ENCODE measurements around the gene ZNF436.

The ZNF436 gene

DNA sequence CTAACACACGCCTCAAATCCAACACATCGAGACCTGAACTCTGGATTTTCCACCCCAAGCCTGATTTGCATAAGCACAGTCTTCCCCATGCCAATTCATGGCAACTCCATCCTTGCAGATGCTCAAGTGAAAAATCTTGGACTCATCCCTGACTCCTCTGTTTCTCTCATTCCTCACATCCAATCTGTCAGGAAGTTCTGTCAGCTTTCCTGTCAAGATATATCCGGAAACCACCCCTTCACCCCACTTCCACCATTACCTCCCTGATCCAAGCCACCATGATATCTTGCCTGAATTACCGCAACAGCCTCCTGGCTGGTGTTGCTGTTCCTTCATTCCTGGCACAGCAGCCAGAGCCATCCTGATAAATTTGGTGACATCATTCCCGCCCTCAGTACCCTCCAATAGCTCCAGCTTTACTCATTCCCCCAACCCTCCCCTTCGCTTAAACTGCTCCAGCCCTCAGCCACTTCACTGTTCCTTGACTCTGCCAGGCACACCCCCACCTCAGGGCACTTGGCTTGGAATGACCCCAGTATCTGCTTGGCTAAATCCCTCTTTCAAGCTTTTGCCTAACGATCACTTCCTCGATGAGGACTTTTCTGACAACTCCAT is 37.5 kb upstream of the ZNF436 start:
- Histone ChIP-seq H3K27ac (no peak overlapping the region), H3K27me3 (peaks cover 4% of the 10 kb centered on the region), H3K4me3 (ENCODE audit: low read depth in 1 of 2, low read length in 1 of 2) (no peak overlapping the region), H3K36me3 (no peaks in the 10 kb centered on the region), H3K4me1 (ENCODE audit: control insufficient read depth in 1 of 2, insufficient read depth in 1 of 2, low read depth in 1 of 2, low read length in 1 of 2) (no peaks in the 10 kb centered on the region), H3K9me3 (no peaks in the 10 kb centered on the region)
- TF ChIP-seq, protein P1, sequence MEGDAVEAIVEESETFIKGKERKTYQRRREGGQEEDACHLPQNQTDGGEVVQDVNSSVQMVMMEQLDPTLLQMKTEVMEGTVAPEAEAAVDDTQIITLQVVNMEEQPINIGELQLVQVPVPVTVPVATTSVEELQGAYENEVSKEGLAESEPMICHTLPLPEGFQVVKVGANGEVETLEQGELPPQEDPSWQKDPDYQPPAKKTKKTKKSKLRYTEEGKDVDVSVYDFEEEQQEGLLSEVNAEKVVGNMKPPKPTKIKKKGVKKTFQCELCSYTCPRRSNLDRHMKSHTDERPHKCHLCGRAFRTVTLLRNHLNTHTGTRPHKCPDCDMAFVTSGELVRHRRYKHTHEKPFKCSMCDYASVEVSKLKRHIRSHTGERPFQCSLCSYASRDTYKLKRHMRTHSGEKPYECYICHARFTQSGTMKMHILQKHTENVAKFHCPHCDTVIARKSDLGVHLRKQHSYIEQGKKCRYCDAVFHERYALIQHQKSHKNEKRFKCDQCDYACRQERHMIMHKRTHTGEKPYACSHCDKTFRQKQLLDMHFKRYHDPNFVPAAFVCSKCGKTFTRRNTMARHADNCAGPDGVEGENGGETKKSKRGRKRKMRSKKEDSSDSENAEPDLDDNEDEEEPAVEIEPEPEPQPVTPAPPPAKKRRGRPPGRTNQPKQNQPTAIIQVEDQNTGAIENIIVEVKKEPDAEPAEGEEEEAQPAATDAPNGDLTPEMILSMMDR (IDR thresholded peaks at IDR 0.05), result no peak

GRCh38 chr1:23405946-23406345 is 36.3 kb upstream of the ZNF436 start:
- Histone ChIP-seq H3K4me3 (ENCODE audit: low read depth in 1 of 2, low read length in 1 of 2) (no peak overlapping the region), H3K4me1 (ENCODE audit: control insufficient read depth in 1 of 2, insufficient read depth in 1 of 2, low read depth in 1 of 2, low read length in 1 of 2) (no peaks in the 10 kb centered on the region), H3K9me3 (no peaks in the 10 kb centered on the region), H3K27ac (no peak overlapping the region), H3K36me3 (no peaks in the 10 kb centered on the region), H3K27me3 (peaks cover 4% of the 10 kb centered on the region)
- TF ChIP-seq, protein P1 (IDR thresholded peaks at IDR 0.05), result no peak

DNA sequence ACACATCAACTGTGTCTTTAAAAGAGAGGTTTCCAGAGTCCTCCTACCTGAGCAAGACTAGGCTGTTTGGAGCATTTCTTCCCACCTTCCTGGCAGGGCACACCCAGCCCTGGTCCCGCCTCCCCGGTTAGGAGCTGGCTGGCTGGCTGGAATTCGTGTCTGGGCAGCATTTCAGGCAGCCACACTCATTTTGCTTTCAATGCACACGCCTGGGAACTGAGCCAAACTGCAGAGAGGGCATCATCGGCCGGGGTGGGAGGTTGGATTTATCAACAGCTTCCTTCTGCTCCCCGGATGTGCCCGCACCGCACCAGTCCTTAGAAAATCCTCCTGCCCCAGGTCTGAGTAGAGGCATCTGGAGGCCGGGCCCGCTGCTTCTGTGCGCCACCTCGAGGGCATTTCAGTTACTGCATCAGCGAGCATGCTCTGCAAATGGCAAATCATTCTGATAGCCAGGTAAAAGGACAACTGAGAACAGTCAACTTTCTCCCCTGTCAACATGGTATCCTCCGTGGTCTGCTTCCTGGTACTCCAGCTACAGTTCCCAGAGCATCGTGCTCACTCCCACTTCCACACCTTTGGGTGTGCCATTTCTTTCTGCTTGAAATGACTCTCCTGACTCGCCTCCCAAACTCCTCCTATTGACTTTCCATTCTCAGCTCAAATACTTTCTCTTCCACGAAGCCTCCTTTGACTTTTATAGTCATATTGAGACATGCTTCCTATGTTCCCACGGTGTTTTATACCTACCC is 34.3 kb upstream of the ZNF436 start:
- no peaks in the 10 kb centered on the region for H3K4me1 ChIP-seq (ENCODE audit: control insufficient read depth in 1 of 2, insufficient read depth in 1 of 2, low read depth in 1 of 2, low read length in 1 of 2)
- TF ChIP-seq, protein P1 (IDR thresholded peaks at IDR 0.05), result peak; percentile 70
- H3K9me3 ChIP-seq, result no peaks in the 10 kb centered on the region
- H3K4me3 ChIP-seq (ENCODE audit: low read depth in 1 of 2, low read length in 1 of 2), result no peak overlapping the region
- no peak overlapping the region for H3K27ac ChIP-seq
- H3K27me3 ChIP-seq, result peaks cover 4% of the 10 kb centered on the region
- no peaks in the 10 kb centered on the region for H3K36me3 ChIP-seq

GRCh38 chr1:23403355-23403734 is 33.7 kb upstream of the ZNF436 start:
- H3K4me1 ChIP-seq (ENCODE audit: control insufficient read depth in 1 of 2, insufficient read depth in 1 of 2, low read depth in 1 of 2, low read length in 1 of 2), result no peaks in the 10 kb centered on the region
- H3K4me3 ChIP-seq (ENCODE audit: low read depth in 1 of 2, low read length in 1 of 2), result no peak overlapping the region
- H3K27me3 ChIP-seq, result peaks cover 4% of the 10 kb centered on the region
- no peak overlapping the region for H3K27ac ChIP-seq
- TF ChIP-seq, protein P1 (IDR thresholded peaks at IDR 0.05), result no peak
- no peaks in the 10 kb centered on the region for H3K9me3 ChIP-seq
- no peaks in the 10 kb centered on the region for H3K36me3 ChIP-seq

GRCh38 chr1:23403038-23403336 is 33.4 kb upstream of the ZNF436 start:
- H3K27ac ChIP-seq, result no peak overlapping the region
- no peaks in the 10 kb centered on the region for H3K36me3 ChIP-seq
- H3K4me1 ChIP-seq (ENCODE audit: control insufficient read depth in 1 of 2, insufficient read depth in 1 of 2, low read depth in 1 of 2, low read length in 1 of 2), result no peaks in the 10 kb centered on the region
- H3K27me3 ChIP-seq, result peaks cover 5% of the 10 kb centered on the region
- H3K9me3 ChIP-seq, result no peaks in the 10 kb centered on the region
- TF ChIP-seq, protein P1 (IDR thresholded peaks at IDR 0.05), result no peak
- H3K4me3 ChIP-seq (ENCODE audit: low read depth in 1 of 2, low read length in 1 of 2), result no peak overlapping the region
